Smooth muscle cell of bladder (primary cell): ENCODE measurements around the gene CCDC69. TPM values are rescaled to one million over a fixed set of nuclear protein-coding genes. Genes with fewer than 3 reads are reported as not detected.

Source experiments
- total RNA-seq: library from RNA; depleted of rRNA; stranded (reverse); fragments of >200 nt; gene quantifications from 2 replicates; pipeline ENCODE4 v1.2.3, GENCODE V29; 2014

CCDC69 gene, protein sequence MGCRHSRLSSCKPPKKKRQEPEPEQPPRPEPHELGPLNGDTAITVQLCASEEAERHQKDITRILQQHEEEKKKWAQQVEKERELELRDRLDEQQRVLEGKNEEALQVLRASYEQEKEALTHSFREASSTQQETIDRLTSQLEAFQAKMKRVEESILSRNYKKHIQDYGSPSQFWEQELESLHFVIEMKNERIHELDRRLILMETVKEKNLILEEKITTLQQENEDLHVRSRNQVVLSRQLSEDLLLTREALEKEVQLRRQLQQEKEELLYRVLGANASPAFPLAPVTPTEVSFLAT
- total RNA-seq, result 8.1 and 13.2 TPM in 2 replicates

DNA sequence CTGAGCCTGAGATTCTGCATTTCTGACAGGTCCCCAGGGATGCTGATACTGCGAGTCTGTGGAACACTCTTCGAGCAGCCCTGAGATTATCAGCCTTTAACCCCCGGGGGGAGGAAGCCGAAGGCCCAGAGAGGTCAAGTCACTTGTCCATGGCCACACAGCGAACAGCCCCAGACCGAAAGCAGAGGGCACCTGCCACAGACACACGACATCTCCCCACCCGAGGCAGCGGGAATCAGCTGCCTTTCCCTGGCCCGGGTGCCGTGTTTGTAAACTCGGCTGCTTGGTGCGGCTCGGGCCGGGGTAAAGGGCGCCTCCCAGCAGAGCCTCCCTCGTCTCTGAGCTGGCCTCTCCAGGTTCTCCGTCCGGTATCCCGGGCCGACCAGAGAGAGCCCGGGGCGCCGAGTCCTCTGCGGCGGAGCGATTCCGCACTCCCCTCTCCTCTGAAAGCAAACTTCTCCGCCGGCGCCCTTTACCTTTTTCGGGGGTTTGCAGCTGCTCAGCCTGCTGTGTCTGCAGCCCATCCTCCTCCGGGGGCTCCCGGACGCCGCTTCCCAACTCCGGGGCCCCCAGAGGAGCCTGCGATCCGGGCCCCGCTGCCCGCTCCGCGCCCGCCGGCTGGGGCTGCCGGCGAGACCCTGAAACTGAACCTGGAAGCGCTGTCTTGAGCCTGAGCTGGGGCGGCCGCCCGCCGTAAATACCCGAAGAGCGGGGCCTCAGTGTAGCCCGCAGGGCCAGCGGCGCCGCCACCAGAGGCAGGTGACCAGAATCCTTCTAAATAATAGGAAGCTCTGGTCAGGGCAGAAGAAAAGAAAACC, at the start of gene CCDC69:
Gene CCDC69 (minus strand): TSS at position 646 of the 818 bp plus-strand sequence. CDS start 122 bp downstream, at position 524.

DNA sequence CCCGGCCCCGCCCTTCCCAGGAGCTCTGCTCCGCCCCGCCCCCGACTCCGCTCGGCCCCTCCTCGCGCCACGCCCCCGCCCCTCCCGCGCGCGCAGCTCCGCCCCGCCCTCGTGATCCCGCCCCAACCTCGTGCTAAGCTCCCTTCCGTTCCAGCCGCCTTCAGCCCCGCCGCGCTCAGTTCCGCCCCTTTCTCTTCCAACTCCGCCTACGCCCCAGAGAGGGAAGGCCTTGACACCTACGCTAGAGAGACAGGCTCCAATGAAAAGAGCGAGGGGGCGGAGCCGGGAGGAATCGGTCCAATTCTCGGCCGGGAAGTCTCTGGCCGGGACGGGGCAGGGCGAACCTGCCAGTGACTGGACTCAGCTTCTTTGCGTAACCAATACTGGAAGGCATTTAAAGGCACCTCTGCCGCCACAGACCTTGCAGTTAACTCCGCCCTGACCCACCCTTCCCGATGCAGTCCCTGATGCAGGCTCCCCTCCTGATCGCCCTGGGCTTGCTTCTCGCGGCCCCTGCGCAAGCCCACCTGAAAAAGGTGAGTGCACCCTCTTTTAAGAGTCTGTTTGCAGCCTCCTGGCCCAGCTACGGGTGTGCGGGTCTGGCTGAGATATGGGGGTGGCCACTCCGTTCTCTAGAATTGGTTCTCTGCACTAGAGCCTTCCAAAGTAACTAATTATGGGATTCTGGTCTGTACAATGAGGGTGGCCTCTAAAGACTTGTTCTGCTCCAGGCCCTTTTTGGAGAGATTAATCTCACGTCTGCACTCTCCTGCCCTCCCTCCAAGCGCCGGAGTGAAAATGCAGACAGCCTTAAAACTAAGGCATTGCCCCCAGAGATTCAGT, 29.1 kb upstream of the CCDC69 start, which contains the start of gene GM2A:
Gene GM2A (plus strand): TSS at position 424 of the 843 bp plus-strand sequence. CDS start 32 bp downstream, at position 456.

DNA sequence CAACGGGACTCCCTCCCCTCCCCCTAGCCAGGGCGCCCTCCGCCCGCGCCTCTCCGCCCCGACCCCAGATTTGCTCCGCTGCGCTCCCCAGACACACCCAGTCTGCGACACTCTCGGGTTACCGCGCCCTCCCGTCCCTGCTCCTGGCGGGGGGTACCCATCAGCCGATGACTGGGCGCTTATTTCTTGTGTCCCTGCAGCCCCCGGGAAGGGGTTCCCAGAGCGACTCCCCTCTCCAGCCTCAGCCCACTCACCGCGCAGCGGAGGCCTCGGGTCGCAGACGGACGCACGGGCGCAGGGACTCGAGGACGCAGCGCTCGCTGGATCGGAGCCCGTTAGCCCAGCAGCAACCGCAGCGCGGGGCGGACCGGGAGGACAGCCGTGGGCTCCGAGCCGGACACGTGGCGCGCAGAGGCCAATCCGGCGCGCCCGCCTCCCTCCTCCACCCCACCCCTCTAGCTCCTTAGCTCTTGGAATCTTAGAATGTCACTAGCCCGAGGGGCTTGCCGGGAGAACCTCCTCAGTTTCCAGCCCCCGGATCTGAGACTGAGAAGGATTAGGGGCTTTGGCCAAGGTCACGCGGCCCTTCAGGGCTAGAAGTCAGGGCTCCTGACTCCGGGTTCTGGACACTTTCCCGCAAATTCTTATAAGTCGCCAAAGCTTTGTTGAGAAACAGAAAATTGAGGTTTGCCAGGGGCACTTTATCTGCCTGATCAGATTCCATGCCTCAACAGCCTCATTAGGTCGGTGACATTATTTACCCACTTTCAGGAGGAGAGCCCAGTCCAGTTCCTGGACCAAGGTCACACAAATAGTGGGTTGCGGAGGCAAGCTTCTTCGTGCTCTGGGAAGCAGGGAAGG, 66.2 kb downstream of the CCDC69 start, which contains the start of gene ANXA6:
Gene ANXA6 (minus strand): TSS at position 354 of the 861 bp plus-strand sequence. CDS start 9,878 bp downstream, outside the sequence.

Other genes with a start within 250 kb of the CCDC69 start
- gene GPX3, start 203.5 kb downstream of the CCDC69 start, total RNA-seq, result 20.1 and 35.2 TPM in 2 replicates
- 60.0 and 67.9 TPM in 2 replicates for gene TNIP1, start 143.1 kb downstream of the CCDC69 start, total RNA-seq
- 482 and 529 TPM in 2 replicates for gene ANXA6, start 66.3 kb downstream of the CCDC69 start, total RNA-seq
- 25.0 and 32.8 TPM in 2 replicates for gene GM2A, start 29.1 kb upstream of the CCDC69 start, total RNA-seq
- not detected in 2 replicates for gene SLC36A3, start 79.7 kb upstream of the CCDC69 start, total RNA-seq
- gene SLC36A2, start 123.5 kb upstream of the CCDC69 start, total RNA-seq, result not detected in 2 replicates
- gene SLC36A1, start 223.5 kb upstream of the CCDC69 start, total RNA-seq, result 4.3 TPM in 2 replicates